ENCODE measurements around the gene FHIT. TPM values are rescaled to one million over a fixed set of nuclear protein-coding genes. Genes with fewer than 3 reads are reported as not detected.

The FHIT gene
- total and polyA plus RNA-seq, 9 donors: 5.1 to 11.8 (median 9.5) TPM

GRCh38 chr3:59750391-59750790 lies 1500.9 kb downstream of the FHIT start:
- no peak overlapping the region for H3K27ac ChIP-seq
- 63 to 69% (median 68%) methylated on average over 1 of the region's 1 CpG for WGBS, 3 donors
- H3K4me3 ChIP-seq: no peak overlapping the region
- no peak for DNase-seq
- intact Hi-C loops (cut with DNase I): no loop called here
- H3K27me3 ChIP-seq: no peaks in the 10 kb centered on the region
- H3K36me3 ChIP-seq: no peaks in the 10 kb centered on the region
- H3K9me3 ChIP-seq: no peaks in the 10 kb centered on the region
- H3K4me1 ChIP-seq (ENCODE audit: insufficient read depth): peaks cover 3% of the 10 kb centered on the region
- TF ChIP-seq CTCF (IDR thresholded peaks at IDR 0.05) (no peak), POLR2A (IDR thresholded peaks at IDR 0.05) (no peak), EP300 (IDR thresholded peaks at IDR 0.05) (no peak)

GRCh38 chr3:59749291-59749690 lies 1502.0 kb downstream of the FHIT start:
- H3K4me3 ChIP-seq: no peak overlapping the region
- no peaks in the 10 kb centered on the region for H3K27me3 ChIP-seq
- H3K4me1 ChIP-seq (ENCODE audit: insufficient read depth): peaks cover 3% of the 10 kb centered on the region
- intact Hi-C loops (cut with DNase I): no loop called here
- WGBS, 3 donors: 29 to 59% (median 55%) methylated on average over 6 of the region's 6 CpGs
- H3K36me3 ChIP-seq: no peaks in the 10 kb centered on the region
- H3K27ac ChIP-seq: no peak overlapping the region
- no peaks in the 10 kb centered on the region for H3K9me3 ChIP-seq
- no peak for DNase-seq
- TF ChIP-seq CTCF (IDR thresholded peaks at IDR 0.05): no peak
- TF ChIP-seq EP300 (IDR thresholded peaks at IDR 0.05): no peak
- TF ChIP-seq POLR2A (IDR thresholded peaks at IDR 0.05): no peak

- Histone ChIP-seq H3K36me3 (no peaks in the 10 kb centered on the region), H3K27me3 (no peaks in the 10 kb centered on the region), H3K27ac (no peak overlapping the region), H3K4me1 (ENCODE audit: insufficient read depth) (peaks cover 3% of the 10 kb centered on the region), H3K9me3 (no peaks in the 10 kb centered on the region), H3K4me3 (no peak overlapping the region)
- intact Hi-C loops (cut with DNase I): no loop called here
- DNase-seq: no peak
- TF ChIP-seq POLR2A (IDR thresholded peaks at IDR 0.05) (no peak), CTCF (IDR thresholded peaks at IDR 0.05) (no peak), EP300 (IDR thresholded peaks at IDR 0.05) (no peak)
- 71 to 94% (median 92%) methylated on average over 3 of the region's 3 CpGs for WGBS, 3 donors
These were observed 1504.7 kb downstream of the FHIT start for GRCh38 chr3:59746585-59746984.

- TF ChIP-seq EP300 (IDR thresholded peaks at IDR 0.05): no peak
- TF ChIP-seq CTCF (IDR thresholded peaks at IDR 0.05): no peak
- no peak for TF ChIP-seq POLR2A (IDR thresholded peaks at IDR 0.05)
- Histone ChIP-seq H3K36me3 (no peaks in the 10 kb centered on the region), H3K9me3 (no peaks in the 10 kb centered on the region), H3K4me1 (ENCODE audit: insufficient read depth) (no peaks in the 10 kb centered on the region), H3K27me3 (no peaks in the 10 kb centered on the region), H3K27ac (no peak overlapping the region), H3K4me3 (no peak overlapping the region)
- intact Hi-C loops (cut with DNase I): no loop called here
- WGBS, 3 donors: 43 to 61% (median 50%) methylated on average over 3 of the region's 3 CpGs
- DNase-seq: no peak
These were observed 1514.0 kb downstream of the FHIT start for GRCh38 chr3:59737241-59737640.

GRCh38 chr3:59734061-59734460 lies 1517.2 kb downstream of the FHIT start:
- DNase-seq: no peak
- Histone ChIP-seq H3K36me3 (no peaks in the 10 kb centered on the region), H3K27me3 (no peaks in the 10 kb centered on the region), H3K9me3 (no peaks in the 10 kb centered on the region), H3K4me1 (ENCODE audit: insufficient read depth) (no peaks in the 10 kb centered on the region), H3K4me3 (no peak overlapping the region), H3K27ac (no peak overlapping the region)
- TF ChIP-seq POLR2A (IDR thresholded peaks at IDR 0.05) (no peak), EP300 (IDR thresholded peaks at IDR 0.05) (no peak), CTCF (IDR thresholded peaks at IDR 0.05) (no peak)
- intact Hi-C loops (cut with DNase I): no loop called here
- 29 to 48% (median 43%) methylated on average over 4 of the region's 4 CpGs for whole genome bisulfite sequencing, 3 donors

Data from ovary (tissue), 9 donors.